HEK293 (cell line): Measurements from ENCODE around the gene PDP2.

Source experiments
- CTCF ChIA-PET: fragments of 350-600 bp; formaldehyde crosslinking; extraction: SDS; loops from one replicate; lab custom pipeline; 2021; ENCODE audit warnings: antibody characterized with exemption; lab: Yijun Ruan, JAX
- POLR2A ChIA-PET: fragments of 300-600 bp; formaldehyde crosslinking; extraction: SDS; loops from one replicate; lab custom pipeline; 2020; ENCODE audit warnings: antibody characterized with exemption, inconsistent platforms; lab: Yijun Ruan, JAX
- H3K27ac ChIP-seq: fragments of 200-500 bp; sonication (Bioruptor generic); 2 replicates; pipeline ENCODE4 v1.5.1; 2014; ENCODE audit warnings: low read depth, low read length, control low read depth, inconsistent platforms; ENCODE audit errors: extremely low read depth
- H3K36me3 ChIP-seq, 2 experiments: fragments of 200-500 bp in 1 of 2; sonication (Bioruptor generic) in 1 of 2; 1 replicate in 1 of 2; 2 replicates in 1 of 2; pipeline ENCODE4 v1.5.1; 2014 to 2017; ENCODE audit warnings: inconsistent platforms in 2 of 2, low read length in 2 of 2; ENCODE audit not compliant: control insufficient read depth in 2 of 2, insufficient read depth in 1 of 2
- H3K4me1 ChIP-seq: fragments of 200-500 bp; sonication (Bioruptor generic); 2 replicates; pipeline ENCODE4 v1.5.1; 2014; ENCODE audit warnings: mild to moderate bottlenecking, low read length, inconsistent platforms; ENCODE audit not compliant: control insufficient read depth, insufficient read depth
- H3K4me3 ChIP-seq: 2 replicates; pipeline ENCODE4 v1.5.1; 2011; ENCODE audit warnings: low read depth, mild to moderate bottlenecking, control low read depth, low read length, moderate library complexity
- H3K9me3 ChIP-seq: fragments of 200-500 bp; sonication (Bioruptor generic); 2 replicates; pipeline ENCODE4 v1.5.1; 2014; ENCODE audit warnings: low read depth, low read length, inconsistent platforms; ENCODE audit not compliant: control insufficient read depth, insufficient read depth
- EGR2 ChIP-seq: fragments of 450-650 bp; formaldehyde crosslinking; IDR thresholded peaks from 2 replicates; pipeline ENCODE4 v1.5.1; 2016; ENCODE audit warnings: low read depth, missing biosample characterization, missing genetic modification characterization
- ELK4 ChIP-seq: IDR thresholded peaks from 2 replicates; pipeline ENCODE4 v1.6.1; 2011; ENCODE audit warnings: mild to moderate bottlenecking, low read depth, low read length, borderline replicate concordance
- GLI2 ChIP-seq: fragments of 450-650 bp; formaldehyde crosslinking; IDR thresholded peaks from 2 replicates; pipeline ENCODE4; 2017; ENCODE audit warnings: missing biosample characterization, missing genetic modification characterization, low read depth, borderline replicate concordance
- KLF1 ChIP-seq: fragments of 450-650 bp; formaldehyde crosslinking; IDR thresholded peaks from 2 replicates; pipeline ENCODE4 v1.5.1; 2016; ENCODE audit warnings: missing biosample characterization, missing genetic modification characterization
- KLF10 ChIP-seq: fragments of 450-650 bp; IDR thresholded peaks from 2 replicates; pipeline ENCODE4 v1.5.1; 2018; ENCODE audit warnings: missing biosample characterization, mild to moderate bottlenecking, missing genetic modification characterization
- KLF16 ChIP-seq: fragments of 450-650 bp; formaldehyde crosslinking; IDR thresholded peaks from 2 replicates; pipeline ENCODE4 v1.5.1; 2017; ENCODE audit warnings: missing biosample characterization, missing genetic modification characterization
- KLF17 ChIP-seq: fragments of 450-650 bp; formaldehyde crosslinking; IDR thresholded peaks from 2 replicates; pipeline ENCODE4 v1.5.1; 2016; ENCODE audit warnings: missing biosample characterization, missing genetic modification characterization
- REST ChIP-seq: fragments of 450-650 bp; formaldehyde crosslinking; IDR thresholded peaks from 2 replicates; pipeline ENCODE4 v1.5.1; 2016; ENCODE audit warnings: missing biosample characterization, missing genetic modification characterization
- SP3 ChIP-seq: fragments of 450-650 bp; formaldehyde crosslinking; IDR thresholded peaks from 2 replicates; pipeline ENCODE4 v1.5.1; 2016; ENCODE audit warnings: missing biosample characterization, missing genetic modification characterization
- TCF7L2 ChIP-seq: IDR thresholded peaks from 2 replicates; pipeline ENCODE4 v1.6.1; 2011; ENCODE audit warnings: low read depth, mild to moderate bottlenecking, inconsistent platforms, low read length, moderate library complexity, borderline replicate concordance
- WT1 ChIP-seq: fragments of 450-650 bp; formaldehyde crosslinking; IDR thresholded peaks from 2 replicates; pipeline ENCODE4 v1.5.1; 2016; ENCODE audit warnings: missing biosample characterization, missing genetic modification characterization
- ZFP3 ChIP-seq: fragments of 450-650 bp; formaldehyde crosslinking; IDR thresholded peaks from 2 replicates; pipeline ENCODE4 v1.5.1; 2016; ENCODE audit warnings: low read depth, missing biosample characterization, missing genetic modification characterization
- ZIC2 ChIP-seq: fragments of 450-650 bp; formaldehyde crosslinking; IDR thresholded peaks from 2 replicates; pipeline ENCODE4 v1.5.1; 2016; ENCODE audit warnings: missing biosample characterization, missing genetic modification characterization
- ZNF140 ChIP-seq: fragments of 450-650 bp; formaldehyde crosslinking; IDR thresholded peaks from 2 replicates; pipeline ENCODE4 v1.5.1; 2016; ENCODE audit warnings: missing biosample characterization, missing genetic modification characterization
- ZNF350 ChIP-seq: fragments of 450-650 bp; formaldehyde crosslinking; IDR thresholded peaks from 2 replicates; pipeline ENCODE4 v1.5.0; 2017; ENCODE audit warnings: missing biosample characterization, mild to moderate bottlenecking, missing genetic modification characterization
- ZNF391 ChIP-seq: fragments of 450-650 bp; formaldehyde crosslinking; IDR thresholded peaks from 2 replicates; pipeline ENCODE4 v1.5.1; 2016; ENCODE audit warnings: low read depth, missing biosample characterization, missing genetic modification characterization, borderline replicate concordance
- ZNF426 ChIP-seq: fragments of 450-650 bp; formaldehyde crosslinking; IDR thresholded peaks from 2 replicates; pipeline ENCODE4 v1.5.1; 2017; ENCODE audit warnings: missing biosample characterization, missing genetic modification characterization, mild to moderate bottlenecking, inconsistent platforms, moderate library complexity
- ZNF514 ChIP-seq: fragments of 450-650 bp; formaldehyde crosslinking; IDR thresholded peaks from 2 replicates; pipeline ENCODE4 v1.5.1; 2016; ENCODE audit warnings: missing biosample characterization, missing genetic modification characterization
- ZNF529 ChIP-seq: fragments of 450-650 bp; formaldehyde crosslinking; IDR thresholded peaks from 2 replicates; pipeline ENCODE4 v1.5.1; 2017; ENCODE audit warnings: missing genetic modification characterization, missing biosample characterization; ENCODE audit not compliant: insufficient replicate concordance
- ZNF549 ChIP-seq: fragments of 450-650 bp; IDR thresholded peaks from 2 replicates; pipeline ENCODE4 v1.5.1; 2018; ENCODE audit warnings: missing biosample characterization, missing genetic modification characterization, mild to moderate bottlenecking, inconsistent platforms, moderate library complexity
- ZNF555 ChIP-seq: fragments of 450-650 bp; formaldehyde crosslinking; conservative IDR thresholded peaks from 2 replicates; pipeline ENCODE4 v1.5.1; 2017; ENCODE audit warnings: missing biosample characterization, mild to moderate bottlenecking, missing genetic modification characterization, inconsistent platforms
- ZNF560 ChIP-seq: fragments of 450-650 bp; formaldehyde crosslinking; IDR thresholded peaks from 2 replicates; pipeline ENCODE4 v1.5.1; 2017; ENCODE audit warnings: missing biosample characterization, missing genetic modification characterization, borderline replicate concordance
- ZNF600 ChIP-seq: fragments of 450-650 bp; formaldehyde crosslinking; IDR thresholded peaks from 2 replicates; pipeline ENCODE4 v1.5.1; 2016; ENCODE audit warnings: missing biosample characterization, missing genetic modification characterization
- ZNF658 ChIP-seq: fragments of 450-650 bp; formaldehyde crosslinking; IDR thresholded peaks from 2 replicates; pipeline ENCODE4; 2016; ENCODE audit warnings: missing biosample characterization, missing genetic modification characterization
- ZNF660 ChIP-seq: fragments of 450-650 bp; IDR thresholded peaks from 2 replicates; pipeline ENCODE4 v1.5.1; 2018; ENCODE audit warnings: missing biosample characterization, mild to moderate bottlenecking, missing genetic modification characterization
- ZNF776 ChIP-seq: fragments of 450-650 bp; formaldehyde crosslinking; IDR thresholded peaks from 2 replicates; pipeline ENCODE4 v1.5.0; 2017; ENCODE audit warnings: missing biosample characterization, missing genetic modification characterization, borderline replicate concordance

The PDP2 gene

GRCh38 chr16:66911801-66912200 is 31.5 kb downstream of the PDP2 start:
- Histone ChIP-seq H3K9me3 (no peaks in the 10 kb centered on the region), H3K27ac (no peak overlapping the region), H3K4me3 (no peak overlapping the region), H3K4me1 (no peaks in the 10 kb centered on the region), H3K36me3 (no peaks in the 10 kb centered on the region)
- POLR2A ChIA-PET, result no interaction called here
- CTCF ChIA-PET, result interaction anchor here (0.8 to 1.1 kb wide), 3 partner anchors 16 to 19 kb away, joined by 3 to 4 read pairs (median 3); no protein-coding TSS in a partner anchor
- TF ChIP-seq ZNF391 (tag by site-specific recombination), result no peak
- TF ChIP-seq ZIC2 (tag by site-specific recombination), result no peak
- no peak for TF ChIP-seq WT1 (tag by site-specific recombination)
- no peak for TF ChIP-seq ZNF660 (tag by site-specific recombination)
- TF ChIP-seq GLI2 (tag by site-specific recombination), result no peak
- TF ChIP-seq ZNF555, result no peak
- no peak for TF ChIP-seq KLF16 (tag by site-specific recombination)

- ChIA-PET CTCF (interaction anchor here (0.6 to 1.1 kb wide), 2 partner anchors 63 to 351 kb away, joined by 3 to 7 read pairs; no protein-coding TSS in a partner anchor), POLR2A (interaction anchor here (0.8 kb wide), 1 partner anchor 10 kb away, joined by 3 read pairs; no protein-coding TSS in a partner anchor)
- no peaks in the 10 kb centered on the region for H3K9me3 ChIP-seq
- TF ChIP-seq ZNF426 (tag by site-specific recombination) (no peak), REST (tag by site-specific recombination) (peak; percentile 86)
- no peaks in the 10 kb centered on the region for H3K36me3 ChIP-seq
- no peak overlapping the region for H3K4me3 ChIP-seq
- no peak overlapping the region for H3K27ac ChIP-seq
- no peaks in the 10 kb centered on the region for H3K4me1 ChIP-seq
Observed at GRCh38 chr16:66913081-66913480, 32.8 kb downstream of the PDP2 start.

GRCh38 chr16:66913711-66914110 is 33.4 kb downstream of the PDP2 start:
- ChIA-PET POLR2A (interaction anchor here (0.8 kb wide), 1 partner anchor 9 kb away, joined by 3 read pairs; no protein-coding TSS in a partner anchor), CTCF (no interaction called here)
- H3K36me3 ChIP-seq, result no peaks in the 10 kb centered on the region
- H3K4me1 ChIP-seq, result no peaks in the 10 kb centered on the region
- H3K27ac ChIP-seq, result no peak overlapping the region
- no peak overlapping the region for H3K4me3 ChIP-seq
- H3K9me3 ChIP-seq, result no peaks in the 10 kb centered on the region
- TF ChIP-seq ELK4 (no peak), ZNF600 (no peak), ZNF776 (tag by site-specific recombination) (no peak), KLF17 (tag by site-specific recombination) (no peak), ZNF514 (tag by site-specific recombination) (no peak), ZFP3 (tag by site-specific recombination) (no peak), SP3 (tag by site-specific recombination) (no peak), ZNF140 (tag by site-specific recombination) (no peak), TCF7L2 (no peak), ZNF350 (tag by site-specific recombination) (no peak), KLF1 (tag by site-specific recombination) (no peak), ZNF560 (tag by site-specific recombination) (no peak), EGR2 (no peak), ZNF549 (no peak), ZNF529 (tag by site-specific recombination) (no peak), KLF10 (tag by site-specific recombination) (no peak), ZNF658 (tag by site-specific recombination) (no peak)
